IPS-18c (cell line): ENCODE measurements around the gene MBNL2.

Experiments
- H3K4me3 ChIP-seq: 2 replicates; pipeline ENCODE4 v1.7.0; 2013; ENCODE audit warnings: low read depth, mild to moderate bottlenecking, low read length, moderate library complexity; ENCODE audit not compliant: insufficient read depth
- H3K9me3 ChIP-seq: one replicate; pipeline ENCODE4 v1.6.1; 2013; ENCODE audit warnings: mild to moderate bottlenecking, low read length, moderate library complexity; ENCODE audit not compliant: control insufficient read depth, insufficient read depth

Gene MBNL2

GRCh38 chr13:97289514-97290298 is 67.6 kb downstream of the MBNL2 start:
- no peaks in the 10 kb centered on the region for H3K9me3 ChIP-seq

GRCh38 chr13:97295283-97296182 is 73.4 kb downstream of the MBNL2 start:
- Histone ChIP-seq H3K9me3 (no peaks in the 10 kb centered on the region), H3K4me3 (no peak overlapping the region)

More at GRCh38 chr13:97289514-97290298, 67.6 kb downstream of the MBNL2 start:
- no peak overlapping the region for H3K4me3 ChIP-seq

- no peaks in the 10 kb centered on the region for H3K9me3 ChIP-seq
- no peak overlapping the region for H3K4me3 ChIP-seq
Observed at GRCh38 chr13:97296740-97297139, 74.6 kb downstream of the MBNL2 start.

- no peaks in the 10 kb centered on the region for H3K9me3 ChIP-seq
- no peak overlapping the region for H3K4me3 ChIP-seq
Observed at GRCh38 chr13:97298816-97299215, 76.7 kb downstream of the MBNL2 start.

- no peaks in the 10 kb centered on the region for H3K9me3 ChIP-seq
- no peak overlapping the region for H3K4me3 ChIP-seq
Observed at GRCh38 chr13:97300871-97301270, 78.7 kb downstream of the MBNL2 start.

- Histone ChIP-seq H3K9me3 (no peaks in the 10 kb centered on the region), H3K4me3 (no peak overlapping the region)
Observed at GRCh38 chr13:97301382-97302095, 79.4 kb downstream of the MBNL2 start.

GRCh38 chr13:97302611-97303010 is 80.5 kb downstream of the MBNL2 start:
- Histone ChIP-seq H3K4me3 (no peak overlapping the region), H3K9me3 (no peaks in the 10 kb centered on the region)

GRCh38 chr13:97306106-97306505 is 84.0 kb downstream of the MBNL2 start:
- Histone ChIP-seq H3K9me3 (no peaks in the 10 kb centered on the region), H3K4me3 (no peak overlapping the region)

GRCh38 chr13:97306645-97307044 is 84.5 kb downstream of the MBNL2 start:
- no peak overlapping the region for H3K4me3 ChIP-seq
- H3K9me3 ChIP-seq, result no peaks in the 10 kb centered on the region

- Histone ChIP-seq H3K9me3 (no peaks in the 10 kb centered on the region), H3K4me3 (no peak overlapping the region)
Observed at GRCh38 chr13:97307118-97307881, 85.2 kb downstream of the MBNL2 start.

- Histone ChIP-seq H3K4me3 (no peak overlapping the region), H3K9me3 (no peaks in the 10 kb centered on the region)
Observed at GRCh38 chr13:97307882-97308624, 85.9 kb downstream of the MBNL2 start.

GRCh38 chr13:97308735-97309429 is 86.7 kb downstream of the MBNL2 start:
- Histone ChIP-seq H3K4me3 (no peak overlapping the region), H3K9me3 (no peaks in the 10 kb centered on the region)

- Histone ChIP-seq H3K4me3 (no peak overlapping the region), H3K9me3 (no peaks in the 10 kb centered on the region)
Observed at GRCh38 chr13:97310809-97311436, 88.8 kb downstream of the MBNL2 start.

- Histone ChIP-seq H3K4me3 (no peak overlapping the region), H3K9me3 (no peaks in the 10 kb centered on the region)
Observed at GRCh38 chr13:97311956-97312355, 89.8 kb downstream of the MBNL2 start.

GRCh38 chr13:97313551-97314260 is 91.6 kb downstream of the MBNL2 start:
- no peak overlapping the region for H3K4me3 ChIP-seq
- H3K9me3 ChIP-seq, result no peaks in the 10 kb centered on the region
